HepG2 (cell line): ENCODE data around the gene TASP1. TPM values are rescaled to one million over a fixed set of nuclear protein-coding genes. Genes with fewer than 3 reads are reported as not detected.

Experiments
- ATAC-seq: fragments of 200-7000 bp; cut with Tn5 transposase; 3 replicates; pipeline ENCODE4 v1.9.1; 2020; ENCODE audit warnings: mild to moderate bottlenecking, moderate library complexity
- BruUV-seq: library from RNA; stranded (reverse); fragments of 400-500 nt; replicated peaks from 2 replicates; lab custom pipeline; 2021; lab: Mats Ljungman, UMichigan
- CTCF ChIA-PET: fragments of 300-600 bp; formaldehyde crosslinking; extraction: SDS; loops from one replicate; lab custom pipeline; 2021; ENCODE audit warnings: low total read pairs, inconsistent platforms, low intra/inter-chr PET ratio; lab: Yijun Ruan, JAX
- POLR2A ChIA-PET: fragments of 350-600 bp; sonication (Branson Sonifier 250); formaldehyde crosslinking; loops from one replicate; lab custom pipeline; 2020; ENCODE audit warnings: antibody characterized with exemption, inconsistent platforms; lab: Yijun Ruan, JAX
- DNase-seq: peaks from one replicate; pipeline ENCODE4 v3.0.0-alpha.2; 2015; ENCODE audit warnings: low spot score
- FAIRE-seq: peaks from 3 replicates; lab custom pipeline; 2011; peaks lifted over from hg19 to GRCh38; lab: Jason Lieb, UNC
- H2AFZ ChIP-seq: one replicate; pipeline ENCODE4 v1.6.1; 2011; ENCODE audit warnings: low read length, inconsistent platforms
- H3K27ac ChIP-seq: fragments of 300-600 bp; 3 replicates; pipeline ENCODE4 v1.8.0; 2011; ENCODE audit warnings: mixed run types, mild to moderate bottlenecking, mixed read lengths, low read length, inconsistent platforms; ENCODE audit not compliant: insufficient read depth; ENCODE audit errors: extremely low read length
- H3K27me3 ChIP-seq, 2 experiments: fragments of 200-600 bp in 1 of 2; 2 replicates in 1 of 2; 3 replicates in 1 of 2; pipeline versions ENCODE4 v1.6.0 to v1.8.0; 2011; ENCODE audit warnings: low read length in 2 of 2, mild to moderate bottlenecking in 2 of 2, moderate library complexity in 2 of 2, inconsistent platforms in 1 of 2; ENCODE audit not compliant: insufficient read depth in 2 of 2, control insufficient read depth in 1 of 2
- H3K36me3 ChIP-seq, 2 experiments: fragments of 200-600 bp in 1 of 2; replicated peaks in 1 of 2; 2 replicates in 1 of 2; 3 replicates in 1 of 2; pipeline versions ENCODE4 v1.5.1 to v1.8.0; 2011; ENCODE audit warnings: low read length in 2 of 2, inconsistent platforms in 1 of 2; ENCODE audit not compliant: insufficient read depth in 2 of 2, control insufficient read depth in 1 of 2
- H3K4me1 ChIP-seq: 2 replicates; pipeline ENCODE4 v1.5.1; 2012; ENCODE audit warnings: low read length, inconsistent platforms; ENCODE audit not compliant: insufficient read depth
- H3K4me2 ChIP-seq: 2 replicates; pipeline ENCODE4 v1.6.0; 2011; ENCODE audit warnings: low read depth, low read length, inconsistent platforms
- H3K4me3 ChIP-seq, 3 experiments: fragments of 200-600 bp in 1 of 3; sonication (generic), shearing (Covaris generic) in 1 of 3; replicated peaks in 1 of 3; 2 replicates each; pipeline ENCODE4 v1.5.1; 2011 to 2016; ENCODE audit warnings: low read length in 3 of 3, inconsistent platforms in 2 of 3, low read depth in 2 of 3, mild to moderate bottlenecking in 2 of 3, control low read depth in 1 of 3, mixed read lengths in 1 of 3; ENCODE audit not compliant: insufficient read depth in 1 of 3
- H3K79me2 ChIP-seq: one replicate; pipeline ENCODE4 v1.6.1; 2011; ENCODE audit warnings: low read length, inconsistent platforms; ENCODE audit not compliant: insufficient read depth
- H3K9ac ChIP-seq: 2 replicates; pipeline ENCODE4 v1.6.0; 2011; ENCODE audit warnings: mild to moderate bottlenecking, low read depth, low read length, inconsistent platforms; ENCODE audit not compliant: insufficient read depth
- H3K9me3 ChIP-seq: 2 replicates; pipeline ENCODE4 v1.5.1; 2012; ENCODE audit warnings: mild to moderate bottlenecking, low read length
- H4K20me1 ChIP-seq: 2 replicates; pipeline ENCODE4 v1.6.0; 2011; ENCODE audit warnings: inconsistent platforms, mild to moderate bottlenecking, low read length, moderate library complexity; ENCODE audit not compliant: insufficient read depth
- ATF7-NPFF ChIP-seq: sonication (generic); formaldehyde crosslinking; IDR thresholded peaks from 2 replicates; pipeline ENCODE4 v1.8.1; 2023; ENCODE audit warnings: mild to moderate bottlenecking, low read depth, missing genetic modification reagents, moderate library complexity
- CBX2 ChIP-seq, 2 experiments: fragments of 200-600 bp in 1 of 2; sonication (generic); formaldehyde crosslinking in 1 of 2; IDR thresholded peaks; 2 replicates each; pipeline versions ENCODE4 v1.7.0 to v1.8.1; 2018 to 2022; ENCODE audit warnings: low read depth in 2 of 2, low read length in 1 of 2, mild to moderate bottlenecking in 1 of 2, missing genetic modification reagents in 1 of 2
- GABPA ChIP-seq, 2 experiments: IDR thresholded peaks; 2 replicates each; pipeline ENCODE4 v1.6.1; 2011 to 2016; ENCODE audit warnings: low read depth in 2 of 2, low read length in 1 of 2, missing biosample characterization in 1 of 2, missing genetic modification characterization in 1 of 2
- LCORL ChIP-seq, 2 experiments: fragments of 450-650 bp in 1 of 2; sonication (generic) in 1 of 2; formaldehyde crosslinking in 1 of 2; IDR thresholded peaks; 2 replicates each; pipeline versions ENCODE4 v1.5.0 to v1.6.1; 2017 to 2020; ENCODE audit warnings: antibody characterized with exemption in 1 of 2, missing genetic modification reagents in 1 of 2
- NAIF1 ChIP-seq: sonication (generic); formaldehyde crosslinking; IDR thresholded peaks from 2 replicates; pipeline ENCODE4 v1.5.0; 2020; ENCODE audit warnings: mild to moderate bottlenecking, missing genetic modification reagents, borderline replicate concordance
- SP1 ChIP-seq, 2 experiments: fragments of 450-650 bp in 1 of 2; sonication (generic) in 1 of 2; formaldehyde crosslinking in 1 of 2; IDR thresholded peaks; 2 replicates each; pipeline versions ENCODE4 v1.4.0 to v1.6.1; 2016 to 2020; ENCODE audit warnings: missing genetic modification reagents in 1 of 2
- TCF7L2 ChIP-seq: IDR thresholded peaks from 2 replicates; pipeline ENCODE4 v1.6.1; 2011; ENCODE audit warnings: mild to moderate bottlenecking, low read depth, low read length, moderate library complexity
- ZNF143 ChIP-seq: sonication (generic); formaldehyde crosslinking; IDR thresholded peaks from 2 replicates; pipeline ENCODE4 v1.4.0; 2020; ENCODE audit warnings: missing genetic modification reagents
- ZNF343 ChIP-seq: sonication (generic); formaldehyde crosslinking; IDR thresholded peaks from 2 replicates; pipeline ENCODE4 v1.4.0; 2020; ENCODE audit warnings: mild to moderate bottlenecking, missing genetic modification reagents
- WGBS: methylation state at CpG from one replicate; pipeline ENCODE4 v1.1.6; 2017; ENCODE audit warnings: low lambda C conversion rate; 5-methylcytosine and 5-hydroxymethylcytosine counted together
- in situ Hi-C: cut with HindIII; loops from 2 replicates; pipeline ENCODE4 v1.10.0; 2017; ENCODE audit warnings: low pct_unique_long_range_greater_than_20kb; ENCODE audit not compliant: extremely low pct_ligation_motif_present
- intact Hi-C: fragments of 100-400 bp; cut with micrococcal nuclease; formaldehyde crosslinking; loops from one replicate; pipeline ENCODE4 v1.10.0; 2022; ENCODE audit not compliant: unreplicated experiment
- polyA plus RNA-seq, 8 experiments: library from polyadenylated mRNA; depleted of rRNA in 3 of 8; stranded (reverse) in 7 of 8; unstranded in 1 of 8; fragments of >200 nt; fragmentation: Illumina TruSeq in 4 of 8; extraction: Trizol in 4 of 8; gene quantifications; 2 replicates each; pipeline versions ENCODE4 v1.2.1 to v1.2.3, GENCODE V29; 2011 to 2016; ENCODE audit warnings: low read depth in 4 of 8, missing spikeins in 1 of 8, mixed read lengths in 1 of 8; ENCODE audit not compliant: insufficient read depth in 1 of 8
- total RNA-seq, 5 experiments: library from RNA; depleted of rRNA; stranded (reverse); fragments of >200 nt; fragmentation: Illumina TruSeq; extraction: Trizol; gene quantifications; 2 replicates each; pipeline ENCODE4 v1.2.3, GENCODE V29; 2016; ENCODE audit warnings: low read depth in 1 of 5
- TF ChIP-seq, protein P1 (sequence below): sonication (generic); formaldehyde crosslinking; IDR thresholded peaks from 2 replicates; pipeline ENCODE4 v1.8.0; 2022; ENCODE audit warnings: missing genetic modification reagents, low read depth, mild to moderate bottlenecking, borderline replicate concordance

Gene TASP1
- total and polyA plus RNA-seq, 2 of the 13 experiments (the other 11 are each of a cell fraction or from before 2014, with no cell fraction given), result 10.0 to 25.2 TPM

DNA sequence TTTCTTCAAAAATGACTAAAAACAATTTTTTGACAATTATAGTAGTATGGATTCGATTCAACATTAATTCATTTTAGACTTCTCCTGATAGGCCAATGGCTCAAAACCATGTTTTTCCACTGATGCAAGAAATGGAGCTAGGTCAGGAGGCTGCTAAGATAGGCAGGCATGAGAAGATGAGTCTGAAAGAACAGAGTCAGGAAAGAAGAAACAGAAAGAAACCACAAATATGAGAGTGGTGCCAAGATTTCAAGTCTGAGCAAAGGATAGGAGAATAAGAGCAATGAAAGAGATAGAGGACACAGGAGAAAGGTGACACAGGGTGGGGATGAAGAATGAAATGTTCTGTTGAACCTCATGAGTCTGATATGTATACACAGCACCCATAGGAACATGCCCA is 112.2 kb downstream of the TASP1 start:
- Histone ChIP-seq H3K27me3 (no peaks in the 10 kb centered on the region), H3K9me3 (no peaks in the 10 kb centered on the region), H3K4me3 (no peak overlapping the region), H3K4me1 (peaks cover 13% of the 10 kb centered on the region), H3K4me2 (no peak overlapping the region), H3K79me2 (no peaks in the 10 kb centered on the region), H3K27ac (no peak overlapping the region), H3K9ac (no peak overlapping the region), H3K36me3 (peaks cover 9 to 22% of the 10 kb centered on the region in 2 experiments; a peak in 4 of 5 replicates), H2AFZ (no peak overlapping the region), H4K20me1 (no peaks in the 10 kb centered on the region)
- no peak for ATAC-seq
- ChIA-PET POLR2A (no interaction called here), CTCF (no interaction called here)
- no peak for FAIRE-seq
- intact Hi-C loops, result no loop called here
- in situ Hi-C loops, result loop anchor here (25.0 kb wide), 1 partner anchor 589 kb away; no protein-coding TSS in a partner anchor
- DNase-seq, result no peak
- 94% methylated on average over 1 of the region's 1 CpG for WGBS
- TF ChIP-seq, protein P1, sequence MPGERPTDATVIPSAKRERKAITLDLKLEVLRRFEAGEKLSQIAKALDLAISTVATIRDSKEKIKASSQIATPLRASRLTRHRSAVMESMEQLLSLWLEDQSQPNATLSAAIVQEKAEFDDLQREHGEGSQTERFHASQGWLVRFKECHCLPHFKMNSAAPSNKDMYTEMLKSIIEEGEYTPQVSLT (CRISPR knock-in tag), result no peak
- TF ChIP-seq SP1 (IDR thresholded peaks at IDR 0.05) (no peak), SP1 (CRISPR knock-in tag; IDR thresholded peaks at IDR 0.05) (no peak), TCF7L2 (no peak), LCORL (IDR thresholded peaks at IDR 0.05) (no peak), LCORL (CRISPR knock-in tag; IDR thresholded peaks at IDR 0.05) (no peak), ATF7-NPFF (CRISPR knock-in tag) (no peak), CBX2 (IDR thresholded peaks at IDR 0.05; ENCODE audit: low read depth, low read length) (no peak), CBX2 (CRISPR knock-in tag; IDR thresholded peaks at IDR 0.05; ENCODE audit: low read depth) (no peak), ZNF343 (no peak), ZNF143 (no peak), NAIF1 (CRISPR knock-in tag) (no peak), GABPA (IDR thresholded peaks at IDR 0.05; ENCODE audit: low read depth, low read length) (no peak), GABPA (CRISPR knock-in tag; IDR thresholded peaks at IDR 0.05; ENCODE audit: low read depth) (no peak)
- no TSS peak for BruUV-seq
